Hepatocyte (in vitro differentiated cells): ENCODE results near the gene ARG1. TPM values are rescaled to one million over a fixed set of nuclear protein-coding genes. Genes with fewer than 3 reads are reported as not detected.

Experiments used
- DNase-seq: peaks from one replicate; pipeline ENCODE4 v3.0.0-alpha.2; 2016; ENCODE audit warnings: low spot score
- H2AFZ ChIP-seq: fragments of 200-600 bp; sonication (generic); 2 replicates; pipeline ENCODE4 v1.6.0; 2016; ENCODE audit warnings: antibody characterized with exemption, mild to moderate bottlenecking
- H3K27ac ChIP-seq: fragments of 200-600 bp; sonication (generic); 2 replicates; pipeline ENCODE4 v1.5.1; 2016; ENCODE audit warnings: mild to moderate bottlenecking
- H3K27me3 ChIP-seq: fragments of 200-600 bp; sonication (generic); 2 replicates; pipeline ENCODE4 v1.6.1; 2016
- H3K36me3 ChIP-seq: fragments of 200-600 bp; sonication (generic); replicated peaks from 2 replicates; pipeline ENCODE4 v1.5.1; 2016; ENCODE audit warnings: low read depth; ENCODE audit not compliant: insufficient read depth
- H3K4me1 ChIP-seq: fragments of 200-600 bp; sonication (generic); 2 replicates; pipeline ENCODE4 v1.5.1; 2016; ENCODE audit warnings: mild to moderate bottlenecking, moderate library complexity; ENCODE audit not compliant: insufficient read depth
- H3K4me2 ChIP-seq: fragments of 200-600 bp; sonication (generic); 2 replicates; pipeline ENCODE4 v1.6.0; 2016
- H3K4me3 ChIP-seq: fragments of 200-600 bp; sonication (generic); 2 replicates; pipeline ENCODE4 v1.5.1; 2016; ENCODE audit warnings: mild to moderate bottlenecking
- H3K79me2 ChIP-seq: fragments of 200-600 bp; sonication (generic); 2 replicates; pipeline ENCODE4 v1.6.0; 2017; ENCODE audit warnings: mild to moderate bottlenecking
- H3K9me2 ChIP-seq: fragments of 200-600 bp; sonication (generic); replicated peaks from 2 replicates; pipeline ENCODE4 v1.6.0; 2017; ENCODE audit warnings: mild to moderate bottlenecking; ENCODE audit not compliant: insufficient read depth
- H3K9me3 ChIP-seq: fragments of 200-600 bp; sonication (generic); 2 replicates; pipeline ENCODE4 v1.5.1; 2016; ENCODE audit warnings: low read depth, mild to moderate bottlenecking
- H4K20me1 ChIP-seq: fragments of 200-600 bp; sonication (generic); 2 replicates; pipeline ENCODE4 v1.6.0; 2016; ENCODE audit warnings: mild to moderate bottlenecking; ENCODE audit not compliant: insufficient read depth, poor library complexity, severe bottlenecking
- CTCF ChIP-seq: fragments of 200-600 bp; sonication (generic); IDR thresholded peaks from 2 replicates; pipeline ENCODE4 v1.5.1; 2016; ENCODE audit warnings: antibody characterized with exemption, mild to moderate bottlenecking; ENCODE audit not compliant: poor library complexity
- EZH2 ChIP-seq: fragments of 200-600 bp; sonication (generic); IDR thresholded peaks from 2 replicates; pipeline ENCODE4 v1.6.1; 2016; ENCODE audit warnings: antibody characterized with exemption, mild to moderate bottlenecking, borderline replicate concordance
- EZH2phosphoT487 ChIP-seq: fragments of 200-600 bp; sonication (generic); IDR thresholded peaks from one replicate; pipeline ENCODE4 v1.6.1; 2018; ENCODE audit warnings: antibody characterized with exemption, mild to moderate bottlenecking, low read depth, moderate library complexity; ENCODE audit not compliant: unreplicated experiment, severe bottlenecking
- WGBS: methylation state at CpG from one replicate; pipeline ENCODE4 v1.1.6; 2016; ENCODE audit warnings: low lambda C conversion rate; ENCODE audit errors: missing lambda C conversion rate; 5-methylcytosine and 5-hydroxymethylcytosine counted together
- polyA plus RNA-seq: library from polyadenylated mRNA; unstranded; fragments of >200 nt; fragmentation: Nextera tagmentation; extraction: Ambion mirVana; gene quantifications from 2 replicates; pipeline ENCODE4 v1.2.1, GENCODE V29; 2016
- total RNA-seq: library from RNA; depleted of rRNA; stranded (reverse); fragments of >200 nt; gene quantifications from 2 replicates; pipeline ENCODE4 v1.2.3, GENCODE V29; 2014

ARG1 gene
- total and polyA plus RNA-seq, 2 experiments from 2014 or later, result 81.4 to 107 TPM

GRCh38 chr6:131600716-131601115, 27.7 kb downstream of the ARG1 start:
- Histone ChIP-seq H3K4me1 (no peaks in the 10 kb centered on the region), H4K20me1 (no peaks in the 10 kb centered on the region), H3K9me3 (no peaks in the 10 kb centered on the region), H3K4me2 (no peak overlapping the region), H3K4me3 (no peak overlapping the region), H3K27ac (no peak overlapping the region), H3K79me2 (no peaks in the 10 kb centered on the region), H3K9me2 (no peaks in the 10 kb centered on the region), H3K36me3 (no peaks in the 10 kb centered on the region), H2AFZ (no peak overlapping the region), H3K27me3 (no peaks in the 10 kb centered on the region)
- no peak for TF ChIP-seq EZH2phosphoT487
- no peak for TF ChIP-seq EZH2
- TF ChIP-seq CTCF, result no peak
- DNase-seq, result no peak
- 95% methylated on average over 4 of the region's 4 CpGs for WGBS

GRCh38 chr6:131602781-131603312, 29.8 kb downstream of the ARG1 start:
- Histone ChIP-seq H2AFZ (no peak overlapping the region), H3K9me3 (no peaks in the 10 kb centered on the region), H3K79me2 (no peaks in the 10 kb centered on the region), H3K4me3 (no peak overlapping the region), H3K27me3 (no peaks in the 10 kb centered on the region), H3K9me2 (no peaks in the 10 kb centered on the region), H3K4me1 (no peaks in the 10 kb centered on the region), H3K4me2 (no peak overlapping the region), H3K36me3 (no peaks in the 10 kb centered on the region), H4K20me1 (no peaks in the 10 kb centered on the region), H3K27ac (no peak overlapping the region)
- TF ChIP-seq CTCF, result no peak
- no peak for TF ChIP-seq EZH2phosphoT487
- TF ChIP-seq EZH2, result no peak
- DNase-seq, result peak; percentile 32
- 84% methylated on average over 1 of the region's 1 CpG for WGBS

- no peak for DNase-seq
Observed at GRCh38 chr6:131613296-131613925, 40.4 kb downstream of the ARG1 start.

More at GRCh38 chr6:131613296-131613925, 40.4 kb downstream of the ARG1 start:
- H3K36me3 ChIP-seq, result no peaks in the 10 kb centered on the region
- no peak overlapping the region for H3K4me3 ChIP-seq
- H4K20me1 ChIP-seq, result no peaks in the 10 kb centered on the region
- H3K27me3 ChIP-seq, result no peaks in the 10 kb centered on the region
- no peak overlapping the region for H2AFZ ChIP-seq
- no peaks in the 10 kb centered on the region for H3K4me1 ChIP-seq
- H3K79me2 ChIP-seq, result no peaks in the 10 kb centered on the region
- no peak overlapping the region for H3K4me2 ChIP-seq
- 91% methylated on average over 5 of the region's 5 CpGs for WGBS
- H3K9me2 ChIP-seq, result no peaks in the 10 kb centered on the region
- TF ChIP-seq EZH2 (no peak), CTCF (no peak), EZH2phosphoT487 (no peak)
- no peaks in the 10 kb centered on the region for H3K9me3 ChIP-seq
- no peak overlapping the region for H3K27ac ChIP-seq
